H1 (cell line): ENCODE measurements around the gene CD72. TPM values are rescaled to one million over a fixed set of nuclear protein-coding genes. Genes with fewer than 3 reads are reported as not detected.

ENCODE experiments used
- CTCF ChIA-PET: fragments of 300-600 bp; sonication (Branson Sonifier 250); formaldehyde crosslinking; loops from one replicate; lab custom pipeline; 2021; ENCODE audit not compliant: partially characterized antibody; lab: Charles Lee
- POLR2A ChIA-PET: fragments of 300-600 bp; sonication (Branson Sonifier 250); formaldehyde crosslinking; loops from one replicate; lab custom pipeline; 2021; ENCODE audit warnings: inconsistent platforms; ENCODE audit not compliant: partially characterized antibody; lab: Charles Lee
- DNase-seq, 2 experiments: peaks; one replicate each; pipeline versions ENCODE4 v3.0.0 to v3.0.0-alpha.2; 2010 to 2022; ENCODE audit warnings: low spot score in 2 of 2, low read depth in 1 of 2, mixed read lengths in 1 of 2
- FAIRE-seq: peaks from 2 replicates; lab custom pipeline; 2011; peaks lifted over from hg19 to GRCh38; lab: Jason Lieb, UNC
- H2AFZ ChIP-seq: 2 replicates; pipeline ENCODE4 v1.8.1; 2012; ENCODE audit warnings: low read length, inconsistent platforms
- H2AK5ac ChIP-seq: 2 replicates; pipeline ENCODE4 v1.6.1; 2013; ENCODE audit warnings: low read depth, low read length
- H2BK120ac ChIP-seq: replicated peaks from 2 replicates; pipeline ENCODE3; 2013; ENCODE audit warnings: low read depth, low read length, inconsistent platforms
- H2BK12ac ChIP-seq: 2 replicates; pipeline ENCODE4 v1.6.1; 2013; ENCODE audit warnings: low read depth, low read length
- H2BK15ac ChIP-seq: 2 replicates; pipeline ENCODE4 v1.6.1; 2013; ENCODE audit warnings: low read length
- H2BK20ac ChIP-seq: 2 replicates; pipeline ENCODE4 v1.6.1; 2013; ENCODE audit warnings: low read length
- H2BK5ac ChIP-seq: 2 replicates; pipeline ENCODE4 v1.6.1; 2013; ENCODE audit warnings: low read depth, low read length
- H3K14ac ChIP-seq: 2 replicates; pipeline ENCODE4 v1.6.1; 2013; ENCODE audit warnings: inconsistent platforms; ENCODE audit not compliant: insufficient read length
- H3K18ac ChIP-seq: 2 replicates; pipeline ENCODE4 v1.6.1; 2013; ENCODE audit warnings: low read length; ENCODE audit errors: extremely low read depth
- H3K23ac ChIP-seq: 2 replicates; pipeline ENCODE4 v1.6.1; 2013; ENCODE audit warnings: inconsistent platforms; ENCODE audit not compliant: insufficient read length
- H3K23me2 ChIP-seq: 2 replicates; pipeline ENCODE4 v1.6.1; 2013; ENCODE audit warnings: low read depth, low read length
- H3K27ac ChIP-seq: 2 replicates; pipeline ENCODE4 v1.6.1; 2011; ENCODE audit warnings: low read depth, low read length, inconsistent platforms
- H3K27me3 ChIP-seq, 4 experiments: replicated peaks in 1 of 4; 1 replicate in 1 of 4; 2 replicates in 3 of 4; pipeline versions ENCODE4 v1.6.1 to v1.8.1; 2011 to 2013; ENCODE audit warnings: low read length in 3 of 4, mild to moderate bottlenecking in 3 of 4, inconsistent platforms in 2 of 4, mixed read lengths in 2 of 4, moderate library complexity in 1 of 4; ENCODE audit not compliant: control insufficient read depth in 3 of 4, insufficient read depth in 3 of 4; ENCODE audit errors: extremely low read depth in 1 of 4
- H3K36me3 ChIP-seq, 4 experiments: 2 replicates each; pipeline versions ENCODE4 v1.6.1 to v1.8.1; 2011 to 2013; ENCODE audit warnings: mild to moderate bottlenecking in 4 of 4, low read length in 3 of 4, moderate library complexity in 2 of 4, control low read depth in 1 of 4, inconsistent platforms in 1 of 4; ENCODE audit not compliant: insufficient read depth in 4 of 4, control insufficient read depth in 2 of 4
- H3K4ac ChIP-seq: replicated peaks from 2 replicates; pipeline ENCODE3; 2013; ENCODE audit warnings: low read length, low read depth, mixed read lengths, inconsistent platforms; ENCODE audit not compliant: insufficient read length
- H3K4me1 ChIP-seq, 4 experiments: replicated peaks in 1 of 4; 1 replicate in 1 of 4; 2 replicates in 3 of 4; pipeline versions ENCODE4 v1.6.1 to v1.8.1; 2011 to 2013; ENCODE audit warnings: low read length in 3 of 4, inconsistent platforms in 2 of 4, mixed read lengths in 1 of 4; ENCODE audit not compliant: insufficient read depth in 4 of 4, control insufficient read depth in 3 of 4
- H3K4me2 ChIP-seq, 2 experiments: 2 replicates each; pipeline versions ENCODE4 v1.6.1 to v1.8.1; 2011 to 2013; ENCODE audit warnings: low read depth in 2 of 2, low read length in 2 of 2, control low read depth in 1 of 2, inconsistent platforms in 1 of 2, mild to moderate bottlenecking in 1 of 2; ENCODE audit not compliant: insufficient read depth in 1 of 2
- H3K4me3 ChIP-seq, 4 experiments: fragments of 200-600, 300-600 bp in 1 of 4; sonication (generic), shearing (Covaris generic), sonication (Bioruptor Twin) in 1 of 4; 2 replicates each; pipeline versions ENCODE4 v1.5.1 to v1.8.1; 2011 to 2016; ENCODE audit warnings: low read length in 4 of 4, low read depth in 3 of 4, control low read depth in 2 of 4, inconsistent platforms in 2 of 4, mild to moderate bottlenecking in 2 of 4, mixed read lengths in 1 of 4, moderate library complexity in 1 of 4; ENCODE audit not compliant: insufficient read depth in 2 of 4; ENCODE audit errors: extremely low read depth in 1 of 4
- H3K56ac ChIP-seq: replicated peaks from 2 replicates; pipeline ENCODE3; 2013; ENCODE audit warnings: low read depth, mild to moderate bottlenecking, mixed read lengths, low read length, inconsistent platforms; ENCODE audit not compliant: insufficient read length
- H3K79me1 ChIP-seq: 2 replicates; pipeline ENCODE4 v1.6.1; 2013; ENCODE audit warnings: low read depth, low read length, control low read depth
- H3K79me2 ChIP-seq, 2 experiments: 2 replicates each; pipeline versions ENCODE4 v1.6.1 to v1.8.1; 2012 to 2013; ENCODE audit warnings: low read length in 2 of 2, mild to moderate bottlenecking in 2 of 2, inconsistent platforms in 1 of 2; ENCODE audit not compliant: insufficient read depth in 2 of 2, control insufficient read depth in 1 of 2
- H3K9ac ChIP-seq, 4 experiments: replicated peaks in 1 of 4; 1 replicate in 1 of 4; 2 replicates in 3 of 4; pipeline versions ENCODE4 v1.6.1 to v1.8.1; 2011 to 2013; ENCODE audit warnings: low read depth in 3 of 4, low read length in 3 of 4, control low read depth in 2 of 4, mild to moderate bottlenecking in 2 of 4, moderate library complexity in 2 of 4, inconsistent platforms in 1 of 4; ENCODE audit errors: extremely low read depth in 1 of 4
- H3K9me3 ChIP-seq, 2 experiments: 2 replicates each; pipeline versions ENCODE4 v1.6.1 to v1.8.1; 2012 to 2013; ENCODE audit warnings: mild to moderate bottlenecking in 2 of 2, moderate library complexity in 2 of 2, control low read depth in 1 of 2, inconsistent platforms in 1 of 2, low read depth in 1 of 2, low read length in 1 of 2, mixed read lengths in 1 of 2; ENCODE audit not compliant: insufficient read depth in 2 of 2
- H4K20me1 ChIP-seq, 2 experiments: replicated peaks in 1 of 2; 2 replicates each; pipeline versions ENCODE3 to v1.8.1; 2011 to 2013; ENCODE audit warnings: inconsistent platforms in 2 of 2, low read length in 2 of 2, mild to moderate bottlenecking in 1 of 2; ENCODE audit not compliant: insufficient read depth in 2 of 2, control insufficient read depth in 1 of 2
- H4K5ac ChIP-seq: 2 replicates; pipeline ENCODE4 v1.6.1; 2013; ENCODE audit warnings: low read length, low read depth, mixed read lengths, inconsistent platforms; ENCODE audit not compliant: insufficient read length
- H4K8ac ChIP-seq: 2 replicates; pipeline ENCODE4 v1.8.0; 2013; ENCODE audit warnings: mild to moderate bottlenecking, moderate library complexity, low read length, inconsistent platforms; ENCODE audit not compliant: insufficient read depth; ENCODE audit errors: extremely low read depth
- H4K91ac ChIP-seq: replicated peaks from 2 replicates; pipeline ENCODE3; 2013; ENCODE audit warnings: low read length, mixed read lengths, inconsistent platforms; ENCODE audit not compliant: insufficient read length
- CTBP2 ChIP-seq: IDR thresholded peaks from 2 replicates; pipeline ENCODE4 v1.7.0; 2011; ENCODE audit warnings: borderline replicate concordance, mild to moderate bottlenecking, moderate library complexity, mixed read lengths, low read length; ENCODE audit not compliant: insufficient read depth, insufficient read length
- WGBS, 2 experiments: shearing (Covaris generic) in 1 of 2; methylation state at CpG; one replicate each; pipeline versions ENCODE4 v1.1.6 to v1.1.7; 2013 to 2015; ENCODE audit warnings: low lambda C conversion rate in 2 of 2, mixed read lengths in 2 of 2, inconsistent platforms in 1 of 2, low coverage in 1 of 2, missing lambda C conversion rate in 1 of 2; ENCODE audit not compliant: insufficient replicate concordance in 2 of 2, insufficient coverage in 1 of 2, insufficient read length in 1 of 2; ENCODE audit errors: extremely low coverage in 1 of 2, missing lambda C conversion rate in 1 of 2; 5-methylcytosine and 5-hydroxymethylcytosine counted together
- polyA plus RNA-seq, 7 experiments: library from polyadenylated mRNA; depleted of rRNA in 3 of 7; stranded (reverse) in 5 of 7; unstranded in 2 of 7; fragments of >200 nt in 5 of 7; fragments of 200-250 nt in 2 of 7; gene quantifications; 1 replicate in 5 of 7; 2 replicates in 1 of 7; 4 replicates in 1 of 7; pipeline versions ENCODE4 v1.2.1 to v1.2.3, GENCODE V29; 2011 to 2013; ENCODE audit warnings: missing spikeins in 2 of 7, mixed read lengths in 2 of 7
- total RNA-seq: library from RNA; stranded (reverse); fragmentation: NEBNext Ultra II Directional; extraction: Animal tissue kit (Norgen Biotek cat#: 25700); gene quantifications from 2 replicates; pipeline ENCODE4 v1.2.1, GENCODE V29; 2021

CD72 gene
- total and polyA plus RNA-seq, 2 of the 8 experiments (the other 6 are each of a cell fraction or from before 2014, with no cell fraction given) = 4.0 to 4.5 TPM

DNA sequence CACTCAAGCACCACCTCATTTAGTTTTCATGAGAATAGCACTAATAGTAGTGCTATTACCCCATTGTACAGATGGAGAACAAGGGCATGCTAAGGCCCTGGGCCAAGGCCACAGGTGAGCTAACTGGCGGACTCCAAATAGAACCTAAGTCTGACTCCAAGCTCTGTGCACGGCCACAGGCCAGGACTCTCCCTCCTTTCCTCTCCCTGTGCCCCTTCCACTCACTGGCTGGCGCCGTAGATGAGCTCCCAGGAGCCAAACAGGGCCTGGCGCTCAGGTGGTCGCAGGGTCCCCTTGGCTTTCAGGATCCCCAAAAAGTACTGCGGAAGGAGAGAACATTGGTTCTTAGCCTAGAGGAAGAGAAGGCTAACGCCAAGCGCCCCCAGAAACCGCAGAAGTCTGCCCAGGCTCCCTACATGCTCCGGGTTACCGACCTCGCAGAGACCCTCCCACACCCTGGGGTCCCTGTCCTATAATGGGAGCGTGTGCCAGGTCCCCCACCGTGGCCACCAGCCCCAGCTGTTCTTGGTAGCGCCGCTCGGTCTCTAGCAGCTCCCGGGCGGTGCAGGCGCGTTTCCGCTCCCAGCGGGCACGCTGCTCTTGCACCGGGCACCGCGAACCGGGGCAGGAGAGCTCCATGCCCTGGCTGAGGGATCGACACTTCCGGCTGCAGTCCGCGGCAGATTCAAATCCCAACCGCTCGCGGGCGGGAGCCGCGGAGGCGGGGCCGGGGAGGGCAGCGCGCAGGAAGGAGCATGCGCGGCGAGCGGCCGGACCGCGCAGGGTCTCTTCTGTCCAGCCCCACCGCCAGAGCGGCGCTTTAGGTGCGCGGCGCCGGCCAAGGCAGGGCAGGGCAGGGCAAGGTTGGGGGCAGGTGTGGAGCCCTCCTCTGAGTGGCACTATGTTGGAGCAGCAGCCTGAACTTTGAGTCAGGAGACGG lies 46.6 kb upstream of the CD72 start, which contains the start of gene ARHGEF39:
Gene ARHGEF39, minus strand, starts transcription at position 665 of the 940 bp plus-strand sequence. Its CDS starts 26 bp downstream, at position 639.
- peak within 1 kb of the TSS; percentile 14 for H4K91ac ChIP-seq
- H2BK12ac ChIP-seq = peak within 1 kb of the TSS; percentile 46; the same call in 1 of the 2 replicates
- 7% methylated on average over 57 of the region's 58 CpGs; no CpG with 5 or more reads in 1 of the 2 experiments for WGBS, 2 experiments
- DNase-seq (peak; percentile 81 to 92), FAIRE-seq (no peak)
- 0 out of 2 replicates have a peak within 1 kb of the TSS, but pooled peaks have one; percentile 56 for H3K27ac ChIP-seq
- H2AK5ac ChIP-seq = no peak within 1 kb of the TSS
- peak within 1 kb of the TSS; percentile 91; the same call in 1 of the 2 replicates for H2BK5ac ChIP-seq
- H2BK15ac ChIP-seq = no peak within 1 kb of the TSS
- H3K56ac ChIP-seq = peak within 1 kb of the TSS; percentile 11
- H3K23me2 ChIP-seq = peaks cover 4% of the 10 kb centered on the region; the same call in 1 of the 2 replicates
- H4K8ac ChIP-seq = peak within 1 kb of the TSS; percentile 54; the same call in 1 of the 2 replicates
- peak within 1 kb of the TSS; percentile 8 for H2BK120ac ChIP-seq
- no peak within 1 kb of the TSS for H3K23ac ChIP-seq
- peaks cover 0 to 2% of the 10 kb centered on the region in 2 experiments for H4K20me1 ChIP-seq
- POLR2A ChIA-PET = interaction anchor here (0.8 to 6.6 kb wide), 16 partner anchors 10 to 149 kb away, joined by 3 to 65 read pairs (median 3); partner anchors contain the start of genes CA9, CREB3, GBA2 and RGP1
- no peaks in the 10 kb centered on the region for H3K27me3 ChIP-seq
- H3K9ac ChIP-seq = peak within 1 kb of the TSS; percentile 0 to 73 (median 64)
- H3K14ac ChIP-seq = no peak within 1 kb of the TSS
- H3K4ac ChIP-seq = peak within 1 kb of the TSS; percentile 61
- H3K4me1 ChIP-seq = peaks cover 0 to 5% (median 1%) of the 10 kb centered on the region in 4 experiments; a peak in 5 of 7 replicates
- H3K79me2 ChIP-seq = no peaks in the 10 kb centered on the region; a peak in 1 of 4 replicates
- peak within 1 kb of the TSS; percentile 90; the same call in 1 of the 2 replicates for H2AFZ ChIP-seq
- no peaks in the 10 kb centered on the region for H3K9me3 ChIP-seq
- CTCF ChIA-PET = interaction anchor here (0.7 to 15.9 kb wide), 22 partner anchors 8 to 585 kb away, joined by 3 to 347 read pairs (median 5); partner anchors contain the start of genes CA9, CREB3, SIT1 and TLN1
- peaks cover 2% of the 10 kb centered on the region; the same call in 1 of the 2 replicates for H3K79me1 ChIP-seq
- H2BK20ac ChIP-seq = no peak within 1 kb of the TSS
- peak within 1 kb of the TSS; percentile 50 to 84 (median 78) for H3K4me3 ChIP-seq
- H3K36me3 ChIP-seq = peaks cover 6 to 32% (median 13%) of the 10 kb centered on the region in 4 experiments
- H4K5ac ChIP-seq = peak within 1 kb of the TSS; percentile 87
- H3K4me2 ChIP-seq = peak within 1 kb of the TSS; percentile 74 to 87
- H3K18ac ChIP-seq = peak within 1 kb of the TSS; percentile 85
- TF ChIP-seq CTBP2 = peak; percentile 43
